Epithelial cell of proximal tubule (primary cell): ENCODE measurements around the gene KANSL1L. TPM values are rescaled to one million over a fixed set of nuclear protein-coding genes. Genes with fewer than 3 reads are reported as not detected.

ENCODE experiments used
- DNase-seq: peaks from one replicate; pipeline ENCODE4 v3.0.0-alpha.2; 2011; ENCODE audit warnings: low read depth
- H3K4me3 ChIP-seq: 2 replicates; pipeline ENCODE4 v1.5.1; 2011; ENCODE audit warnings: low read depth, mild to moderate bottlenecking, low read length
- total RNA-seq: library from RNA; depleted of rRNA; stranded (reverse); fragments of >200 nt; gene quantifications from 2 replicates; pipeline ENCODE4 v1.2.3, GENCODE V29; 2015
- TF ChIP-seq, protein P1 (sequence below): conservative IDR thresholded peaks from 2 replicates; pipeline ENCODE4 v1.5.1; 2012; ENCODE audit warnings: low read depth, mild to moderate bottlenecking, low read length

KANSL1L gene
- total RNA-seq, 1 donor from 2014 or later: 5.6 TPM

DNA sequence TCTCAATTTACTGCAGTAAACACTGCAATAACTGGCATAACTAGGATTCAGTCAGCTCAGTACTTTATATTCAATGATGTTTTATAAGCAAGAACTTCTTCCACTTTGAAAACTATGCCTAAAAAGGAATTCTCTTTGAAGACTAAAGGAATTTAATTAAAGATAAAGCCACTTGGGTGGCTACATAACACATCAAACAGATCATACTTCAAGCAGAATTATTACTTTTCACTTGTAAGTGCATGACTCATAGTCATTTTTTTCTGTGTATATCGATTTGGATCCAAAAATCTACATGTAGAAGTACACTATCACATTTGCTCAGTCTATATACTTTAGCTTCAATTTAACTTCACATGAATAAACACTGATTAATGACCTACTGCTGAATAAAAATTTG, 4.0 kb downstream of the KANSL1L start:
- peak overlapping the region; percentile 25 for H3K4me3 ChIP-seq
- no peak for DNase-seq
- TF ChIP-seq, protein P1, sequence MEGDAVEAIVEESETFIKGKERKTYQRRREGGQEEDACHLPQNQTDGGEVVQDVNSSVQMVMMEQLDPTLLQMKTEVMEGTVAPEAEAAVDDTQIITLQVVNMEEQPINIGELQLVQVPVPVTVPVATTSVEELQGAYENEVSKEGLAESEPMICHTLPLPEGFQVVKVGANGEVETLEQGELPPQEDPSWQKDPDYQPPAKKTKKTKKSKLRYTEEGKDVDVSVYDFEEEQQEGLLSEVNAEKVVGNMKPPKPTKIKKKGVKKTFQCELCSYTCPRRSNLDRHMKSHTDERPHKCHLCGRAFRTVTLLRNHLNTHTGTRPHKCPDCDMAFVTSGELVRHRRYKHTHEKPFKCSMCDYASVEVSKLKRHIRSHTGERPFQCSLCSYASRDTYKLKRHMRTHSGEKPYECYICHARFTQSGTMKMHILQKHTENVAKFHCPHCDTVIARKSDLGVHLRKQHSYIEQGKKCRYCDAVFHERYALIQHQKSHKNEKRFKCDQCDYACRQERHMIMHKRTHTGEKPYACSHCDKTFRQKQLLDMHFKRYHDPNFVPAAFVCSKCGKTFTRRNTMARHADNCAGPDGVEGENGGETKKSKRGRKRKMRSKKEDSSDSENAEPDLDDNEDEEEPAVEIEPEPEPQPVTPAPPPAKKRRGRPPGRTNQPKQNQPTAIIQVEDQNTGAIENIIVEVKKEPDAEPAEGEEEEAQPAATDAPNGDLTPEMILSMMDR: no peak

DNA sequence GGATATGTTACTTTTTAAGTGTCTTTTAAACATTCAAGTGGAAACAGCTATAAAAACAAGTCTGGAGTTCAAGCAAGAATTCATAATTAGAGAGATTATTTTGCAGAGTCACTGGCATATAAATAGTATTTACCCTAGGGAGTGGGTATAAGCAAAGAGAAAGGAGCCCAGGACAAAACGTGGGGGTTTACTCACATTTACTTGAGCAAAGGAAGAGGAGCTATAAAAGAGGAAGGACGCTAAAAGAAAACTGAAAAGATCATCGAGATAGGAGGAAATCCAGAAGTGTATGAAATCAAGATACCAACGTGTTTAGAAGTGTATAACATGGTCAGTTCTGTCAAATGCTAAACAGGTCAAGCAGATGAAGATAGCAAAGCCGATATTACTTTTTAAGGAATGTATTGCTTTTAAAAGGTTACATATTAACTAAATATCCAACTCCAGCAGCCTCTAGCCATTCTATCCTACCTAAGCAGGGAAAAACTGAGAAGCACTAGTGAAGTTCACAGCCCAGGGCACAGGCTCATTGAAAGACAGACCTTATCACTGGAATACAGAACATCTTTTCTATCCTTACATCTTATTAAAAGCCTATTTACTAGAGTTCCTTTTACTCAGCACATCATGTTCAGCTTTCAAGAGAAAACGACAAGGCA, 8.6 kb downstream of the KANSL1L start:
- TF ChIP-seq, protein P1: no peak
- no peak for DNase-seq
- no peak overlapping the region for H3K4me3 ChIP-seq

DNA sequence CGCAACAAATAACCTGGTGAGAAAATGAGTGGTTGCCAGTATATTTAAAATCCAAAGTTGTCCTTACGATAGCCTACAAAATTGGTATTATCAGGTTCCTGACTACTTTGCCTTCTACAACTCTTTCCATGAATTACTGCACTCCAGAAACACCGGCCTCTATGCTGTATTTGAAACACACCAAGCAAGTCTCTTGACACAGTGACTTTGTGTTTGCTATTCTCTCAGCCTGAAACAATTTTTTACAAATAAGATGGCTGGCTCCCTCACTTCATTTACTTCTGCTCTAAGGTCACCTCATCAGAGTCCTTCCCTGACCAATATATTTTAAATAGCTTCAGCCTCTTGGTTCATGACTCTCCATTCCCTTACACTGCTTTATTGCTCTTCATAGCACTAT, 12.2 kb downstream of the KANSL1L start:
- DNase-seq: no peak
- TF ChIP-seq, protein P1: no peak
- no peak overlapping the region for H3K4me3 ChIP-seq

DNA sequence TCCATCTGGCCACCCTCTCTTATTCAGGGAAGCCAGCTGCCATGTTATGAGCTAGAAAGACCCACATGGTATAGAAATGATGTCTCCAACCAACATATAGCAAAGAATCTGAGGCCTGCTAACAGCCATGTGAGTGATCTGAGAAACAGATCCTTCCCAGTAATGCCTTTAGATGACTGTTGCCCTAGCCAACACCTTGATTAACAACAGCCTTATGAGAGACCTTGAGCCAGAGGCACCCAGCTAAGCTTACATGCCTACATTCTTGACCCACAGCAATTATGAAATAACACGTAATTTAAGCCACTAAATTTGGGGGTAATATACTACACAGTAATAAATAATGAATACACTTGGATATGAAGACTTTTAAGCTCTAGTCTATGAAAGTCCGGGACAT, 13.0 kb downstream of the KANSL1L start:
- TF ChIP-seq, protein P1: no peak
- no peak overlapping the region for H3K4me3 ChIP-seq
- DNase-seq: no peak

DNA sequence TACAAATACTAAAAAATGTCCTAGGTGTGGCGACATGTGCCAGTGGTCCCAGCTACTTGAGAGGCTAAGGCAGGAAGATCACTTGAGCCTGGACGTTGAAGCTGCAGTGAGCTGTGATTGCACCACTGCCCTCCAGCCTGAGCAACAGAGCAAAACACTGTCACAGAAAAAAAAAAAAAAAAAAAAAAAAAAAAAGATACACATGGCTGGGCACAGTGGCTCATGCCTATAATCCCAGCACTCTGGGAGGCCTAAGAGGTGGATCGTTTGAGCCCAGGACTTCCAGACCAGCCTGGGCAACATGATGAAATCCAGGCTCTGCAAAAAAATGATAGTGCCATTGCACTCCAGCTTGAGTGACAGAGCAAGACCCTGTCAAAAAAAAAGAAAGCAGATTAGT, 13.7 kb downstream of the KANSL1L start:
- H3K4me3 ChIP-seq: no peak overlapping the region
- DNase-seq: no peak
- TF ChIP-seq, protein P1: no peak

DNA sequence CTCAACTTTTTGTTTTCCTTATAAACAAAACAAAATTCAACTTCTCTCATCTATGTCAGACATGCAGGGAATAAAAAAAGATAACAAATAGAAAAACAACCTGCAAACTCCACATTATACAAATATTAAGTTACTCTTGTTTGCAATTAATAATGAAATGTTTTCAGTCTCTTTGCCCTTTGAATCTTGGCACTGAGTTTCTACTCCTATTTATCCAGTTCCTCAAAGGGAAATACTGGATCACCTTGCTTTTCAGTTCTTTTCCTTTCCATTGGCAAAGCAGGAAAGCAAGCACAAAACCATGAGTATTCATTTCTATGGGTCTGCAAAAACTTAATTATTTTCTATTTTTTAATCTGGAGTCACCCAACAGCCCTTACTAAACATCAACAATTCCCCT, 23.6 kb downstream of the KANSL1L start:
- TF ChIP-seq, protein P1: no peak
- DNase-seq: no peak
- H3K4me3 ChIP-seq: no peak overlapping the region

DNA sequence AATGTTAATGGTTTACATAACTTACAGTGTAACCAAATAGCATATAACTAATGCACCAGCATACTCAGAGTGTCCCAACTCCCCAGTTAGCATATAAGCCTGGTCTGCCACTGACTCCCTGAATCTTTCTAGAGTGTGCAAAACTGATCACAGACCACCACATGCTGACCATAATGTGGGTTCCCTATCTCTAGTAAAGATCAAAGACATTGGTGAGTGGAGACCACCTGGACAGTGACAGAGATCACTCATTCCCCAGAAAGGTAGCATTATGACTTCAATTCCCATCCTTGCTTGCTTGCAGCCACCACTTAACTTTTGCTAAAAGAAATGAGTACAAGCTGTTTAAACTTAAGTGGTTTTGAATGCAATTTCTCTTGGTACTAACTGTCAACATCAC, 39.0 kb downstream of the KANSL1L start:
- no peak overlapping the region for H3K4me3 ChIP-seq
- TF ChIP-seq, protein P1: no peak
- DNase-seq: no peak
